Kidney glomerular epithelial cell (primary cell): ENCODE data around the gene NDUFB7.
"Not testable (repeated sequence)": the region's sequence is repeated elsewhere in the genome, so short reads cannot be mapped to it uniquely, and the experiment has no call there.

Source experiments
- DNase-seq: peaks from one replicate; lab custom pipeline; 2025; lab: John Stamatoyannopoulos, UW

The NDUFB7 gene

DNA sequence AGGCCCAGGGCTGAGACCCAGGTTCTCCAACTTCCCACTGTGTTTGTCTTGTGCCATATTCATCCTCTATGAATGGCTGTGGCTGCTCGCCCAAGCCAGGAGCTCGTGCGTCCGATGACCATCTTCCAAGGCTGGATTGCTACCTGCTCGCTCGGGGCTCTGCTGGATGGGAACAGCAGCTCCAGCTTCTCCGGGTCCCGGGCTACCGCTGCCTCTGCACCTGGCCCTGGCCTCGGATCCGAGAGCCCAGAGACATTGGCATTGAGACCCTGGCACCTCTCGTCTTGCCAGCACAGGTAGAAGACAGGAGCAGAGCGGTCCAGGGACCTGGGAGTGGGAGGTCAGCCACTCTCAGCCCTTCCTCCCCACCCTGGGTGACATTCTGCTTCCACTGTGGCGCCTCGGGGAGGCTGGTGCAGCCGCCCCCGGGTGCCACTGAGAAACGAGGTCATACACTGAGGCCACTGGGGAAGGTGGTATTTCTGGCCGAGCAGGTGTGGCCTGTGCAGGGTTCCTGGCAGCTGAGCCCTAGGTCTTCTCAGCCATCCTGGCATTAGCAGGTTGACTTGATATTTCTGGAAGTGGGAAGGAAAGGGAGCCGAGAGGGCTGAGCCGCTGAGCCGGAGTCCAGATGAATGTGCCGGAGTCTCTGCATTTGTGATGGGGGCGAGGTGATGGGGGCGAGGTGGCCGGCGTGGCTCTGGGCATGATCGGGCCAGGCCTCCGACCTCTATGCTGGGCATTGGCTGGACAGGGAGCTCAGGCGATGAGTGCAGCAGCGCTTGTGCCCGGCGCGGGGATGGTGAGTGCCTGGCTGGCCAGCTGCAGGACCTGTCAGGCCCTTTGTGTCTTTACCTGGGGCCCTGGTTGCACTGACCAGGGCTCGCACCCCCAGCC lies 18.6 kb downstream of the NDUFB7 start:
- DNase-seq, result no peak

DNA sequence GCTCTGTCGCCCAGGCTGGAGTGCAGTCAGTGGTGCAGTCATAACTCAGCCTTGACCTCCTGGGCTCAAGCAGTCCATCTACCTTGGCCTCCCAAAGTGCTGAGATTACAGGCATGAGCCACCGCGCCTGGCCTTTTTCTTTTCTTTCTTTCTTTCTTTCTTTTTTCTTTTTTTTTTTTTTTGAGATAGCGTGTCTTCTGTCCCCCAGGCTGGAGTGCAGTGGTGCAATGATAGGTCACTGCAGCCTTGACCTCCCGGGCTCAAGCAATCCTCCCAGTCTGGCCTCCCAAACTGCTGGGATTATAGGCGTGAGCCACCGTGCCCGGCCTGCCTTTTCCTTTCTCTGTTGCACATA lies 19.9 kb downstream of the NDUFB7 start:
- peak; percentile 3 for DNase-seq

DNA sequence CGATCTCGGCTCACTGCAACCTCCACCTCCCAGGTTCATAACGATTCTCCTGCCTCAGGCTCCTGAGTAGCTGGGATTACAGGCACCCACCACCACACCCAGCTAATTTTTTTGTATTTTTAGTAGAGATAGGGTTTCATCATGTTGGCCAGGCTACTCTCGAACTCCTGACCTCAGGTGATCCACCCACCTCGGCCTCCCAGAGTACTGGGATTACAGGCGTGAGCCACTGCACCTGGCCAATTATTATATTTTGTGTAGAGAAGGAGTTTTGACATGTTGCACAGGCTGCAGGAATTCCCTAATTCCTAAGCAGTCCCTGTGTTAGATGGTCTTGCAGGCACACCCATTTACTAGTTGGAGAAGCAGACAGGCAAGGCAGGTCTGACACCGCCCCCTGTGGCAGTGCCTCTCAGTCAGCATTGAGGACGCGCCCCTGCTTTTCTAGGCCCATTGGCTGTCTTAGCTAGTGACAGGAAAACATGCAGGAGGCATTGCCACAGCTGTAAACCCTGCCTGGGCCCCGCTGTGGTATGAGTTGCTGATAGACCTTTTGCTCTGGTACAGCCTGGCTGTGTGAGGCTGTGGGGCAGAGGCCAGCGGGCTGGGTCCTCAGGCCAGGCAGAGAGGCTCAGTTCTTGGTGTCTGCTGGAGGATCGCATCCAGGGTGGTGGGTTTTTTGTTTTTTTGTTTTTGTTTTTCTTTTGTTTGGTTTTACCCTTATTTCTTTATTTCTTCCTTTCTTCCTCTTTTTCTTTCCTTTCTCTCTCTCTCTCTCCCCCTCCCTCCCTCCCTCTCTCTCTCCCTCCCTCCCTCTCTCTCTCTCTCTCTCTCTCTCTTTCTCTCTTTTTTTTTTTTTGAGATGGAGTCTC lies 20.5 kb downstream of the NDUFB7 start:
- DNase-seq, result not testable (repeated sequence)

DNA sequence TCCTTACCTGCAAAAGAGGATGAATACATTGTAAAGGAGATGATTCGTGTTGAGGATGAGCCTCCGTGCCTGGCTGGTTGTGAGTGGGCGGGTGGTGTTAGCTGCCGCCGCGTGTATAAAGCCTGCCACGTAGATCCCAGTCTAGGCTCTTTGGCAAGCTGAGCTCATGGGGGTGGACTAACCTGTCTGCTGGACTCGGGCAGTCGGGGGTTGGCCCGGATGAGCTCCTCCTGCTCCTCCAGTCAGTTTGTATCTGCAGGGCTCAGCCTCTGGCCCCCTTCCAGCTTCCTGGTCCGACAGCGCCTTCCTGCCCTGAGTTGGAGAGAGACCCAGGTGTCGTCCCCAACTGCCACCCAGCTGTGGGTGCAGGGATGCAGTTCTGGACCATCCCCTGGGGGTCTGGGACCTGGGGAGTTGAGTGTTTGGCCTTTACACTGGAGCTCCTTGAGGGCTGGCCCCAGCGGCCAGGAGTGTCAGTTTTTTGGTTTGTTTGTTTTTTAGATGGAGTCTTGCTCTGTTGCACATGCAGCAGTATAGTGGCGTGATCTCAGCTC lies 21.6 kb downstream of the NDUFB7 start:
- DNase-seq, result peak; percentile 48

DNA sequence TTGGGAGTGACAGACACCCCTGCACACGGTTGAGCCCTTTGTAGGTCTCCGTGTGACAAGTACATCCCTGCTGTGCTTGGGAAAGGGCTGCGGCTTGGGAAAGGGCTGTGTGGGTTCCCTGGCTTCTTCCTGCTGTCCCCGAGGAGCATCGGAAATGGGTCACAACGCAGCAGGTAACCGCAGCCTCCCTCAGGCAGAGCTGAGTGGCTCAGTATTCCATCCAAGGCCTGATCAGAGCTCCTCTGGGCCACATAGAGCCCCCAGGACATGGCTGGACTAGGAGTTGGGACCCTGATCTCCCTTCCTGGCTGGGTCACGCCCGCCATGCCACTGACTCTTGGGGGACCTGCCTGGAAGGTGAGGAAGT lies 26.2 kb downstream of the NDUFB7 start:
- no peak for DNase-seq

DNA sequence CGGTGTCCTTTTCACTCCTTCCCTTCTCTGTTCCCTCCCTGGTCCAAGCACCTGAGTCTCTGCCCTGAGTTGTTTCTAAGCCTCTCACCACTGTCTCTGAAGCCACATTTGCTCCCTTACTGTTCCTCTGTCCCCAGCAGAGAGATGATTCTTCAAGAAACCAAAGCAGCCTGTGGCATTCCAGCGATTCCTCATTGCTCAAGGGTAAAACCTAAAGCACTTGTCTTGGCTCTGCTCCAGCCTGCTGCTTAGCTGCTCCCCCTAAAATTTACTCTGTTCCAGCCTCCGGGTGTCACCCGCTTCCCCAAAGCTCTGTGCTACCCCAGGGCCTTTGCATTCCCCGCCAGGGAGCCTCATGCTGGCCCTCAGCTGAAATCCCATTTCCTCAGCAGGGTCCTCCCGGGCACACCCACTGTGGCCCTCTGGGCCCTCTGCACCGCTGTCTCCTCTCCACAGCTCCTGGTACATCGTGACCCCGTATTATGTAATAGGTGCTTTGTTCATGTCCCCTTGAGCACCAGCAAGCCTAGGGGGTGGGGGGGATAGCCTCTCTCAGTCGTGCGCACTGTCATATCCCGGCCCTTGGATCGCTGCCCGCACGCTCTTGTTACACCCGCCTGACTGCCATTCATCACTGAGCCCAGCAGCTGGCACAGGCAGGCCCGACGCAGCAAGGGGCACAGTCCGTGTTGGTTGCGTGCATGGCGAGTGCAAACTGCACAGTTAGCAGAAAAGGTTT lies 26.7 kb downstream of the NDUFB7 start:
- no peak for DNase-seq

DNA sequence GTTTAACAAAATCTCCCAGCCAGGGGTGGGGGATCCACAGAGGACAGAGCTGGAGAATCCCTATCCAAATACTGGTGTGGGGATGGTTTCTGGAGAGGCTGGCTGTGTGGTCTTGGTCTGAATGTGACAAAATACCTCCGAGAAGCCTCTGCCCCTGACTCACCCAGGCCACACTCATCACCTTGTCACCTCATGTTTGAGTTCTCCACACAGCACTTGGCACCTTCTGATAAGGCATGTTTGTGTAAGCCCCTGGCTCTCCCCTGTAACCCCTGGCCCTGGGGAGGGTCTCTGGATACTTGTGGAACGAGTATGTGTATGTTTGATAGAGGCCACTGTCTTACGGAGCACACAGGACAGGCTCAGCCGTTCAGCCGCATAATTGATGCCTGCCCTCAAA lies 27.8 kb downstream of the NDUFB7 start:
- no peak for DNase-seq

DNA sequence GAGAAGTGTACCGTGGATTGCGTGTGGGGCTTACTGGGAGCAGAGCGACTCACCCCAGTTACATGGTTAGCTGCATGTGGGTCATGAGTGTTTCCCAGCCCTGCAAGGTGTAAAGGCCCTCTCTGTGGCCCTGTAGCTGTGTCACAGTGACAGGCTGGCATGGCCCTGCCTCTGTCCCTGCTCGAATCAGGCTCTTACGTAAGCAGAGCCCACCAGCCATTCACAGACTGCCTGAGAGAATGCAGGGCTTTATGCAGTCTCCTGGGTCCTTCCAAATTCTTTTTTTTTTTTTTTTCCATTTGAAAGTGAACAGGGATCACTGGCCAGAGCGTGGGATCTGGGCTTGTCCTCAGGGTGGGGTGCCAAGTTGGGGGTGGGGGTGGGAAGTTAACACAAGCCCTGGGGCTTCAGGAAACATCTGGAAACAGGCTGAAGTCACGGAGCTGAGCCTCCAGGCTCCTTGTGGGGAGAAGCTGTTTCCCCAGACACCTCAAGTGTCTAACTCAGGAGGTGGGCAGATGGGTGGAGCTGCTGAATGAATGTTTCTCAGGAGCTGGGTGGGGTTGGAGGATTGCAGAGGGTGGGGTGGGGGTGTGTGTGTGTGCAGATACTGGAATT lies 29.0 kb downstream of the NDUFB7 start:
- DNase-seq, result no peak

DNA sequence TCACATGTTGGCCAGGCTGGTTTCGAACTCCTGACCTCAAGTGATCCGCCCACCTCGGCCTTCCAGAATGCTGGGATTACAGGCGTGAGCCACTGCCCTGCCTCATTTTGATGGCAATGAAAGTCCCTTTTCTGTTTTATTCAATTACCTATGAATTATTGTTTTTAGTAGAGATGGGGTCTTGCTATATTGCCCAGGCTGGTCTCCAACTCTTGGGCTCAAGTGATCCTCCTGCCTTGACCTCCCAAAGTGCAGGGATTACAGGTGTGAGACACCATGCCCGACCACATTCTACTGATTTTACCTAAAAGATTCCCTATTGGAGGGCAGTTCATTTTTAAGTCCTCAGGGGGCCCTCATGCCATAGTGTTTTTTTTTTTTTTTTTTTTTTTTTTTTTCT lies 29.9 kb downstream of the NDUFB7 start:
- not testable (repeated sequence) for DNase-seq

DNA sequence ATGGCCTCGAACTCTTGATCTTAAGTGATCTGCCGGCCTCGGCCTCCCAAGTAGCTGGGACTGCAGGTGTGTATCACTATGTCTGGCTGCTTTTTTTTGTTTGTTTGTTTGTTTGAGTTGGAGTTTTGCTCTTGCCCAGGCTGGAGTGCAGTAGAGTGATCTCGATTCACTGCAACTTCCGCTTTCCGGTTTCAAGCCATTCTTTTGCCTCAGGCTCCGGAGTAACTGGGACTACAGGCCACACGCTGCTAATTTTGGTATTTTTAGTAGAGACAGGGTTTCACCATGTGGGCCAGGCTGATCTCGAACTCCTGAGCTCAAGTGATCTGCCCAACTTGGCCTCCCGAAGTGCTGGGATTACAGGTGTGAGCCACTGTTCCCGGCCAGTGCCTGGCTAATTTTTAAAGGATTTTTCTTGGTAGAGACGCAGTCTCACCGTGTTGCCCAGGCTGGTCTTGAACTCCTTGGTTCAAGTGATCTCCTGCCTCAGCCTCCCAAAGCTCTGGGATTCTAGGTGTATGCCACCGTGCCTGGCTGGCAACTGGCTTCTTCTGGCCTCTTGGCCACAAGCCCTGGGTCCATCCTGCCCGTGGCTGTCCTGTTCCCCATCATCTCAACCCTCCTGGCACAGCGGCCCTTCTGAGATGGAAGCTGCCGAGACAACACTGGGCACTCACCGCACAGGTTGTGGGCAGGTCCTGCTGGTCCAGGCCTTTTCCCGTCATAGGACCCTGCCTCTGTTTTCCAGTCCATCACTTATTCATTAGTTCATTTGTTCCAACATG lies 30.9 kb downstream of the NDUFB7 start:
- DNase-seq, result no peak

DNA sequence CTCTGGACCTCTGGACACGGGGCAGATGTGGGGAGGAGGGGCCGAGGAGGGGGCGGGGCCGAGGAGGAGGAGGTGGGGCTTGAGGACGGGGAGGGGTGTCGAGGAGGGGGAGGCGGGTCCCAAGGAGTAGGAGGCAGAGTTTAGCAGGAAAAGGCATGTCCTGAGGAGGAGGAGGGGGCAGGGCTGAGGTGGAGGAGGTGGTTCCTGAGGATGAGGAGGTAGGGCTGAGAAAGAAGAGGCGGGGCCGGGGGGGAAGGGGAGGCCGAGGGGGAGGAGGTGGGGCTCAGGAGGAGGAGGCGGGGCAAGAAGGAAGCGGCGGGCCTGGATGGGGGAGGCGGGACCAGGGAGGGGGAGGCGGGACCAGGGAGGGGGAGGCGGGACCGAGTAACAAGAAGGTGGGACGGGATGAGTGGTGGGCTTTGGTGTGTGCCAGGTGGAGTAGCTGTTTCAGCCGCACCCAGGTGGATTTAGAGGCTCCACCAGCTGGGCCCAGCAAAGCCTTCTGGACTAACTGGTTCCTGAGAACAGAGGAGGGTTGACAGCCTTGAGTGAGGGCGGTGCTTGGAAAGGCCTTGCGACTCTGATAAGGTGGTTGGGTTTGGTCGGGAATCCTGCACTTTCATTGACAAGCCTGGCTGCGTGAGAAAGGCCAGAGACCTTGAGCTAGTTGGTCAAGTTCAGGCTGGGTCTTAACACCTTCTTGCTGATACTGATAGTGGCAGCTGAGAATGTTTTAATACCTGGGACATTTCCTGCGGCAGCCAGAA lies 34.8 kb downstream of the NDUFB7 start:
- no peak for DNase-seq

DNA sequence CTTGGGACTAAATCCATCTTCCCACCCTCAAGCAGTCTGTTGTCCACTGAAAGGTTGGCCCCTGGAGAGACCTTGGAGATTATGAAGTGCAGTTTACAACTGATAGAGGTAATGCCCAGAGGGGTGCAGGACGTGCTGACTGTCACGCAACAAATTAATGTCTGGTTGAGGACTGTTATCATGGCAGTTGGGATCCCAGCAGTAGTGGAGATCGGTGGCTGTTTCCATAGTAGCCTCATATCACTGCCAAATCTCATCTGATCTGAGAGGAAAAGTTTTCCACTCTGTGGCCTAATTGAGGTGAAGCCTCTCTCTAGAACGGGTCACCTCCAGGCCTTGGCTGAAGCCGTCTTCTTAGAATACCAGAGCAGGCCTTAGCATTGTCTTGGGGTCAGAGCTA lies 38.4 kb downstream of the NDUFB7 start:
- no peak for DNase-seq

DNA sequence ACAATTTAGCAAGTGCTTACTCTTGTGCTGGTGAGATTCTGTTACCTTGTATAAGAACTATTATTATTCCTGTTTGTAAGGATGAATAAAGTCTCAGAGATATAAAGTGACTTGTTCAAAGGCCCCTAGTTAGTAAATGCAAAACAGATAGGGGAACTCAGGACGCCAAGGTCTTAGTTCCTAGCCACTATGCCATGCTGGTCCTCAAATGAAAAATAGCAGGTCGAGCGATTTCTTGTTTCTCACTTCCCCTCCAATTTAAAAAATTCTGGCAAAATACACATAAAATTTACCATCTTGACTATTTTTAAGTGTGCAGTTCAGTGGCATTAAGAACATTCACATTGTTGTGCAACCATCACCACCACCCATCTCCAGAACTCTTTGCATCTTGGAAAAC lies 41.4 kb downstream of the NDUFB7 start:
- DNase-seq, result no peak

DNA sequence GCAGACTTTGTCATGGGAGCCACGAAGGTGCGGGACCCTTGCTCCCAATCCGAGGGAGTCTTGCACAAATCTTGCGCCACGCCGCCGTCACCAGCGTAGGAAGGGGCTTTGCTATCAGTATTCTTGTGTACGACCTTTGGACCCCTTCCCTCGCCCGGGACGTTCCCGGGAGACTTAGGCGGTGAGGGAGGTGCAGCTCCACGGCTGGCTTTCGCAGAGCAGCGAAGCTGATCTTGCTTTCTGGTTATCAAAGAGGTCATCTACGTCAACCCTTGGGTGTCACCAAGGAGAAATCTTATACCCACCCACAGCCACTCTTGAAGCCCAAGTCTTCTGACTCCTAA lies 41.9 kb downstream of the NDUFB7 start:
- DNase-seq, result no peak

DNA sequence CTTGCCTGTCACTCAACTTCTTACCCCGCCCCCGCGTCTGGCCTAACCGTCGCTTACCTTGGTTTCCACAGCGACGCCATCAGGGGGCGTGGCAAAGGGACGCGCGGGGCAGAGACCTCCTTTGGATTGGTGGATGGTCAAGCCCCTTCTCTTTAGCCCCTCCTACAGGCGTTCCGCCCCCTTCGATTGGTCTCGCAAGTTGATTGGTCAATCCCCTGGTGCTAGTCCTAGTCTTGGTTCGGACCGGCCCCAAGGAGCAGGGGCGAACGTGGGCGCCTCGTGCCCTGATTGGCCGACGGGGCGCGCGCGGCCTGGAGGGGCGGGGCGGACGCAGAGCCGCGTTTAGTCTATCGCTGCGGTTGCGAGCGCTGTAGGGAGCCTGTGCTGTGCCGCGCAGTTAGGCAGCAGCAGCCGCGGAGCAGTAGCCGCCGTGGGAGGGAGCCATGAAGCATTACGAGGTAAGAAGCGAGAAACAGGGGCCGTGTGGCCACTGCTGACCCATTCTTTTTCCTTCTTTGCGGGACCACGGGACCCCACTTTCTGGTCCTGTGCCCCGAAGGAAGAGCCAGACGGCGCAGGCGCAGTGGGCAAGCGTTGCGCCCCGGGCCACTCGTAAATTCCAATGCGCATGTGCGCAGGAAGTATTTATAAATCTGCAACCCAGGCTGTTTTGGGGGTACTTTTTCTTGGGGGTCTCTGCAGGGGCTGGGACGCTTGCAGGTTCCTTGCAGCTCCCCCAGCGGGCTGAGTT lies 42.4 kb downstream of the NDUFB7 start, which contains the start of gene TECR:
TSS of gene TECR (plus strand) at position 341 of the 751 bp plus-strand sequence. CDS start at position 444, 103 bp downstream.
- DNase-seq, result peak; percentile 99

DNA sequence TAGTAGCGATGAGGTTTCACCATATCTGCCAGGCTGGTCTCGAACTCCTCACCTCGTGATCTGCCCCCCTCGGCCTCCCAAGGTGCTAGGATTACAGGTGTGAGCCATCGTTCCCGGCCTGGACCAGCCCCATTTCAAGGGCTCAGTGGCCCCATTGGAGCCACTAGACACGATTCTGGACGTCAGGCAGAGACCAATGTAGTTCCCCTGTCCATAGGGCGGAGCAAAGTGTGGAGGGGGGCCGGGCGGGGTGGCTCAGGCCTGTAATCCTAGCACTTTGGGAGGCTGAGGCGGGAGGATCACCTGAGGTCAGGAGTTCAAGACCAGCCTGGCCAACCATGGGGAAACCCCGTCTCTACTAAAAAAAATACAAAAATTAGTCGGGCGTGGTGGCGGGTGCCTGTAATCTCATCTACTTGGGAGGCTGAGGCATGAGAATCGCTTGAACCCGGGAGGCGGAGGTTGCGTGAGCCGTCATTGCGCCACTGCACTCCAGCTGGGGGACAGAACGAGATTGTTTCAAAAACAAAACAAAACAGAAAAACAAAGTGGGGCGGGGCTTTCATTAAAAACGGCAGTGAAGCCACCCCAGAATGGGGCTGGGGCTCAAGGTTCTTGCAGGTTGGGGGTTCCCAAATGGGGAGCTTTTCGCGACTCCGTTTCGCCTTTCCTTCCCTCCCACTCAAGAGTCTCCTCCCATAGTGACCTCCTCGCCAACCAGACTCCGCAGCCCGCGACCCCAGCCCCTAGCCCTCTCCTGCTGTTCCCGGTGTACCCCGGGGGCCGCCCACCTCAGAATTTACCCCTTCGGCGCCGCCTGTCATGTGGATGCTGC lies 43.2 kb downstream of the NDUFB7 start:
- DNase-seq, result no peak

DNA sequence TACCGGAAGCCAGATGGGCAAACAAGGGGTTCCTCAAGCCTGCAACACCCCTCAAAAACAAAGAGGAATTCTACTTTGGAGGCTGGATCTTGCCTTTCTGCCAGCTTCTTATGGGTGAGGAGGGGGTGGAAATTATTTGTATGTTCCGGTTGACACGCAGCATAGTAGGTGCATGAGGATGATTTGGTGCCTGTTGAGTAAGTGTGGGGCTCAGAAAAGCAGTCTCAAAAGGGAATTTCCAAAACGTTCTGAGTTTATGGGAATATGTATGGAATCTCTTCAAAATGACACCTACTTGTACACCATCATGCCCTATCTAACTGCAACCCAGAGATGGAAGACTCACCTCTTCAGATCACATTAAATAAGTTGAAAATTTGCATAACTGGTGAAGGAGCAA lies 45.4 kb downstream of the NDUFB7 start:
- no peak for DNase-seq

DNA sequence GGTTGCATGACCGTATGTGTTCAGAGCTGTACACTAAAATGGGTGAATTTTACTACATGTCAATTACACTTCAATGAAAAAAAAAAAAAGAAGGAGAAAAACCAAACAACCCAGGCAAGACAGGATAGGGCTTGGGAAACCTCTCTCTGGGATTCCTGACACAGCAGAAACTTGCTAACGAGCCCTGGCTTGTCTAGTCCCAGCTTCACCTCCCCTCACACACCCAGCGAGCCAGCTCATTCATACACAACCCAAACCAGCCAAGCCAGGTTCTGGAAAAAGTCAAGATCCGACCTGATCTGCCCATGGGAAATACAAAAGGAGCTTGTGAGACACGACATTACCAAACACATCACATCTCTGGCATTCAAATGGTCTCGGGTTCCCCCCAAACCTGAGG lies 46.1 kb downstream of the NDUFB7 start:
- DNase-seq, result no peak

DNA sequence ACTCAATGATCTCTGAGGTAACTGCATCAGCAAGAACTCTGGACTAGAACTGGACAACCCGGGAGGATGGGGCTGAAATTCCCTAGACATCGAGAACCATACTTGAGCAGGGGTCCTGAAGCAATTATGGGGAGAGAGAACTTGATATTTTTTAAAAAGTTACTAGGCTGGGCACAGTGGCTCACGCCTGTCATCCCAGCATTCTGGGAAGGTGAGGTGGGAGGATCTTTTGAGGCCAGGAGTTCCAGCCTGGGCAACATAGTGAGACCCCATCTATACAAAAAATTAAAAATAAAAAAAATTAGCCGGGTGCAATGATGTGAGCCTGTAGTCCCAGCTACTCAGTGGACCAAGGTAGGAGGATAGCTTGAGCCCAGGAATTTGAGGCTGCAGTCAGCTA lies 51.3 kb downstream of the NDUFB7 start:
- no peak for DNase-seq
